KBM-7 (cell line): ENCODE measurements around the gene QRFP.

Experiments
- DNase-seq: peaks from one replicate; pipeline ENCODE4 v3.0.0-alpha.2; 2015
- in situ Hi-C: fragments of 300-500 bp; cut with MboI; formaldehyde crosslinking; loops from 2 replicates; pipeline ENCODE4 v1.14.3; 2020; ENCODE audit warnings: low sequenced_read_pairs, low pct_unique_long_range_greater_than_20kb, mixed read lengths

The QRFP gene

GRCh38 chr9:130845254-130845653 lies 51.4 kb downstream of the QRFP start:
- in situ Hi-C loops = no loop called here
- no peak for DNase-seq

- DNase-seq = no peak
- in situ Hi-C loops = no loop called here
Observed at GRCh38 chr9:130844044-130844451, 52.6 kb downstream of the QRFP start.

GRCh38 chr9:130843049-130843908 lies 53.3 kb downstream of the QRFP start:
- DNase-seq = no peak
- in situ Hi-C loops = no loop called here
